DND-41 (cell line): ENCODE results near the gene GPATCH4.

Experiments used
- ATAC-seq: fragments of 200-7000 bp; cut with Tn5 transposase; 3 replicates; pipeline ENCODE4 v1.9.1; 2021; ENCODE audit warnings: low read depth; ENCODE audit not compliant: insufficient read depth
- DNase-seq: peaks from one replicate; pipeline ENCODE4 v3.0.0-alpha.2; 2020
- H2AFZ ChIP-seq: 2 replicates; pipeline ENCODE4 v1.6.0; 2012; ENCODE audit warnings: low read depth, low read length
- H3K27ac ChIP-seq: 2 replicates; pipeline ENCODE4 v1.5.1; 2012; ENCODE audit warnings: low read length, inconsistent platforms
- H3K27me3 ChIP-seq: fragments of 200-600 bp; sonication (generic); 2 replicates; pipeline ENCODE4 v1.6.0; 2012; ENCODE audit warnings: low read length, mild to moderate bottlenecking, inconsistent platforms; ENCODE audit not compliant: insufficient read depth, poor library complexity
- H3K36me3 ChIP-seq: 2 replicates; pipeline ENCODE4 v1.5.1; 2012; ENCODE audit warnings: low read length, inconsistent platforms; ENCODE audit not compliant: insufficient read depth
- H3K4me1 ChIP-seq: 2 replicates; pipeline ENCODE4 v1.5.1; 2012; ENCODE audit warnings: mild to moderate bottlenecking, low read length; ENCODE audit not compliant: insufficient read depth
- H3K4me2 ChIP-seq: 2 replicates; pipeline ENCODE4 v1.6.0; 2012; ENCODE audit warnings: mild to moderate bottlenecking, moderate library complexity, low read length, inconsistent platforms; ENCODE audit not compliant: insufficient read depth
- H3K4me3 ChIP-seq, 2 experiments: fragments of 200-600 bp in 1 of 2; shearing (Covaris generic) in 1 of 2; 2 replicates each; pipeline ENCODE4 v1.5.1; 2012 to 2016; ENCODE audit warnings: inconsistent platforms in 2 of 2, low read length in 2 of 2, mild to moderate bottlenecking in 2 of 2, low read depth in 1 of 2, moderate library complexity in 1 of 2
- H3K79me2 ChIP-seq: 2 replicates; pipeline ENCODE4 v1.6.0; 2012; ENCODE audit warnings: low read length, inconsistent platforms; ENCODE audit not compliant: insufficient read depth
- H3K9ac ChIP-seq: 2 replicates; pipeline ENCODE4 v1.6.0; 2012; ENCODE audit warnings: low read depth, mild to moderate bottlenecking, inconsistent platforms, low read length, moderate library complexity
- H3K9me3 ChIP-seq: 2 replicates; pipeline ENCODE4 v1.5.1; 2012; ENCODE audit warnings: low read length, moderate library complexity, mild to moderate bottlenecking, inconsistent platforms; ENCODE audit not compliant: insufficient read depth, severe bottlenecking
- H4K20me1 ChIP-seq: 2 replicates; pipeline ENCODE4 v1.6.0; 2012; ENCODE audit warnings: low read length; ENCODE audit not compliant: insufficient read depth
- CTCF ChIP-seq: IDR thresholded peaks from 2 replicates; pipeline ENCODE4 v1.5.1; 2012; ENCODE audit warnings: borderline replicate concordance, low read length, moderate library complexity, mild to moderate bottlenecking; ENCODE audit not compliant: poor library complexity, severe bottlenecking; ENCODE audit errors: extremely low read depth
- EZH2 ChIP-seq: IDR thresholded peaks from 3 replicates; pipeline ENCODE4 v1.6.1; 2012; ENCODE audit warnings: borderline replicate concordance, low read depth, mild to moderate bottlenecking, moderate library complexity, low read length, inconsistent platforms; ENCODE audit not compliant: severe bottlenecking

Gene GPATCH4

GRCh38 chr1:156601122-156601830 lies at the start of gene GPATCH4:
Gene GPATCH4 (minus strand): TSS chr1:156601479.
- Histone ChIP-seq H3K9me3 (no peaks in the 10 kb centered on the region), H3K4me3 (peak within 1 kb of the TSS; percentile 55 to 87), H4K20me1 (peaks cover 6% of the 10 kb centered on the region; the same call in 1 of the 2 replicates), H3K79me2 (peaks cover 44% of the 10 kb centered on the region), H3K27me3 (no peaks in the 10 kb centered on the region), H3K4me1 (peaks cover 28% of the 10 kb centered on the region), H2AFZ (peak within 1 kb of the TSS; percentile 93), H3K9ac (peak within 1 kb of the TSS; percentile 67), H3K4me2 (peak within 1 kb of the TSS; percentile 74), H3K27ac (peak within 1 kb of the TSS; percentile 88), H3K36me3 (peaks cover 32% of the 10 kb centered on the region)
- DNase-seq (peak; percentile 87), ATAC-seq (peak; percentile 86)
- TF ChIP-seq CTCF (no peak), EZH2 (no peak)

- TF ChIP-seq CTCF (no peak), EZH2 (no peak)
- Histone ChIP-seq H3K79me2 (no peaks in the 10 kb centered on the region), H3K4me3 (no peak overlapping the region), H3K4me1 (peaks cover 2% of the 10 kb centered on the region; the same call in 1 of the 2 replicates), H3K9me3 (no peaks in the 10 kb centered on the region), H3K9ac (no peak overlapping the region), H3K36me3 (no peaks in the 10 kb centered on the region), H2AFZ (no peak overlapping the region), H4K20me1 (peaks cover 12% of the 10 kb centered on the region), H3K27ac (no peak overlapping the region), H3K4me2 (no peak overlapping the region), H3K27me3 (no peaks in the 10 kb centered on the region)
- no peak for DNase-seq
- ATAC-seq: no peak
These were observed 47.7 kb upstream of the GPATCH4 start for GRCh38 chr1:156648951-156649350.

- TF ChIP-seq CTCF: no peak
- H2AFZ ChIP-seq: no peak overlapping the region
- H3K4me1 ChIP-seq: peaks cover 6% of the 10 kb centered on the region
- no peaks in the 10 kb centered on the region for H3K9me3 ChIP-seq
- no peak overlapping the region for H3K4me2 ChIP-seq
- ATAC-seq: no peak
- H4K20me1 ChIP-seq: peaks cover 12% of the 10 kb centered on the region
- no peak for DNase-seq
- no peaks in the 10 kb centered on the region for H3K27me3 ChIP-seq
- H3K27ac ChIP-seq: no peak overlapping the region
- no peaks in the 10 kb centered on the region for H3K79me2 ChIP-seq
- no peak overlapping the region for H3K4me3 ChIP-seq
- H3K36me3 ChIP-seq: no peaks in the 10 kb centered on the region
- H3K9ac ChIP-seq: no peak overlapping the region
These were observed 47.2 kb upstream of the GPATCH4 start for GRCh38 chr1:156648496-156648895.
